HG03025 (cell line): ENCODE data around the gene LMX1A.

Experiments
- ATAC-seq: cut with Tn5 transposase; IDR thresholded peaks from one replicate; pipeline ENCODE4 v1.9.1; 2021; ENCODE audit warnings: mild to moderate bottlenecking, moderate library complexity; ENCODE audit not compliant: unreplicated experiment, low FRiP score

Gene LMX1A

DNA sequence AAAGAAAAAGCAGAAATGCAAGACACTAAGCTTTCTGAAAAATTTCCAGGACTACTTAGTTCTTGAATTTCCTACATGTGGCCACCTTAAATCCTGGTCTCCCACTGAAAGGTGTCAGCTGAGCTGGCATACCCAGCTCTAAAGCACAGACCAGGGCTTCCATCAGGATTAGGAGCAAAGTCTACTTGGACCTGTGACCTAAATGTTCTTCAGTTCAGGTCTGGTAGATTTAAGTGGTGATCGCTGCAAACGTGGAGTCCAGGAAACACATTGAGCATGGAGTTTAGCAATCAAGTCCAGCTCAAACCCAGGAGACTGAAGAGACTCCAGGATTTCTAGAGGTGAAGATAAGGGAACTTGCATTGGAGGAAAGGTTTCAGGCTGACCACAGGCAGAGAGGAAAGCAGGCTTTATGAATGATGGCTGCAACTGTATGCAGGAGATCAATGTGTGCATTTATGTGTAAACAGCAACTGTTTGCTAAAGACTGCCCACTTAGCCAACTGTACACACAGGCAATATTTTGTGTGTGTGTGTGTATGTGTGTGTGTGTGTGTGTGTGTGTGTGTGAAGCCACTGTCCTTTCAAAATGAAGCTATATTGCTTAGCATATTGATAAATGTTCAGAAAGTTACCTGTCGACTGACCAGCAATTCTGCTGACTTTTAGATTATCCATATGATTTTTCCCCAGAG, 75.2 kb downstream of the LMX1A start:
- no peak for ATAC-seq

- no peak for ATAC-seq
Measured at GRCh38 chr1:165279882-165280281, 76.6 kb downstream of the LMX1A start.

DNA sequence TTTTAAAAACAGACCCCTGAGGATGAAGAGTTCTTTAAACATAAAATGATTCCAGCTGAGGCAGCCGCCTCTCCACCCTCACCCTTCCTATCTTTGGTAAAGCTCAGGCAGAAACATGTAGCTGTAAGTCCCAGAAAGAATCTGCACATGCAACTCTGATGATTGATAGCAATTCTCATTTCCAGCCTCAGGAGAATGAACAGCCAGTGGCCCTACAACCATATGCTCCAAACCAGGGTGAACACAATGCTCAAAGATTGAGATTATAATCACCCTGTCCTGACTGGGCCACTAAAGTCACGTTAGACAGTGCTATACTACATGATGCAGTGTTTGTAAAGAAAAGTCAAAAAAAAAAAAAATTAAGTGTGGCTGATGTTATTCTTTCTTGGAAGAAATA, 80.2 kb downstream of the LMX1A start:
- ATAC-seq: no peak

DNA sequence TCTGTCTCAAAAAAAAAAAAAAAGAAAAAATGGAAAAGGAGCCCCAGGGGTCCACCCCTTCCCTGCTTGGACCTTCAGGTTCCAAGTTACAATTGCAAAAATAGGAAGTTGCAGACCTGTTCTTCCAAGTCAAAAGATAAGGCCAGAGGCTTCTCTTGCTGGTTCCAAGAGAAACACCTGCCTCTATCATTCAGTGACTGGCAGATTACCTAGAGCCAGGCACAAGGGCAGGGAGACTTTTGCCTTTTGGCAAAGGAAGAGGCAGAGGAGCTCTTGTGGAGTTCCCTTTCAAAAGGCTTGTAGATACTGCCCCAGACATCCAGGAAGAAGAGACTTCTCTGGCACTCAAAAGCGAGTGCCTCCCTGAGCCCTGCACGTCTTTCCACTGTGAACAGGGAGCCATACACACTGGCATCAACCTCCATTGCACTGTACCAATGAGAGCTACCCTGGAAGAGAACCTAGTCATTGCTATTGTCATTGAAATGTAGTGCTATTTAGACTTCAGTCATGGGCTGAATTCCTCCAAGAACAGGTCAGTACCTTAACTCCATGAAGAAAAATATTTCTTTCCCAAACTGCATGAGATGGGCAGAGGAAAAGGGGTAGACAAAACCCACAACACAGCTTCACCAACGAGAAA, 91.2 kb downstream of the LMX1A start:
- ATAC-seq: no peak

GRCh38 chr1:165259706-165260428, 96.6 kb downstream of the LMX1A start:
- ATAC-seq: no peak

- ATAC-seq: no peak
Measured at GRCh38 chr1:165259236-165259635, 97.3 kb downstream of the LMX1A start.

- ATAC-seq: no peak
Measured at GRCh38 chr1:165257969-165258459, 98.5 kb downstream of the LMX1A start.

DNA sequence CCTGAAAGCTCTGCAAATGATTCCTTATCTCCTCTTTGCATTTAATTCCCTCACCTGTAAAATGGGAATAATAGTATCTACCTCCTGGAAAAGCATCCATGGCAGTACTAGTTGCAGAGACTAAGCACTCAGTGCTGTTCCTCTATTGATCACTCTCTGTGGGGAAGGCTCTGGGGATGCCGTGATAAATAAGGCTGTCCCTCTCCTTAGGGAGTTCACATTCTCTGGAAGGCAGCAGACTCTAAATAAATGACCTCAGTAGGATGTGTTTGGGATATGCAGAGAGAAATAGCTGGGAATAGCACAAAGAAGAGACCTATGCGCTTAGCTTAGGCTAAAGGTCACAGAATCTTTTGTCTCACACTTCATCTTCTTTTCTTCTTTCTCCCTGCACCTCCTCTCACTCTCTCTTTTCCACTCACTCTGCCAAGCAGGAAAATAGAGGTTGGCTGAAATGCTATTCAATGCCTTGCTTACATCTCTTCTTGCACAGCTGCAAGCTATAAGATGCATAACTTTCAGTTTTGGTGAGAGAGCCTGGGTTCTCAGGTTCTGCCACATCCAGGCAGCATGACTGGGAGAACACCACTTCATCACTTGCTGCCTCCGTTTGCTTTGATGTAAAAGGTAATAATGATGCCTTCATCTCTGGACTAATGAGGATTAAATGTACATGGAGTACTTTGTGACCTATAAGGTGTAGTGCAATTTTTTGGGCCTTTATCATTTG, 101.5 kb downstream of the LMX1A start:
- no peak for ATAC-seq

GRCh38 chr1:165254376-165254775, 102.1 kb downstream of the LMX1A start:
- ATAC-seq: no peak

- ATAC-seq: no peak
Measured at GRCh38 chr1:165253818-165254254, 102.7 kb downstream of the LMX1A start.

- ATAC-seq: no peak
Measured at GRCh38 chr1:165248969-165249571, 107.4 kb downstream of the LMX1A start.

DNA sequence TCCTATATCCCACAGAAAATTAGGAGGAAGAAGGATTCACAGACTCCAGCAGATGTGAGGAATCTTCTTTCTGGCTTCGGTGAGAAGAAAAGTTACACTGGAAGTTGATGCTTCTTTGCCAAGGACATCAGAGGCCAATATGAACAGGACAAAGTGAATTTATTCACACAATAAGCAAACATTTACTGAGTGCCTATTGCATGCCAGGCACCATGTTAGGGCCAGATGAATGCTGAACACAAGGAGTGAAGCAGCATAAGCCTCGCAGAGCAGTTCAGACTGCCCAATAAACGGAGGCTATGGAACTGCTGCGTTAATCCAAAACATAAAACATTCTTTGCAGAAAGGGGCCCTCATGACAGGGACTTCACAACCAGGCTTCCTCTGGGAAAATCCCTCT, 114.6 kb downstream of the LMX1A start:
- no peak for ATAC-seq

- ATAC-seq: no peak
Measured at GRCh38 chr1:165241321-165241720, 115.2 kb downstream of the LMX1A start.

GRCh38 chr1:165240492-165240891, 116.0 kb downstream of the LMX1A start:
- no peak for ATAC-seq

DNA sequence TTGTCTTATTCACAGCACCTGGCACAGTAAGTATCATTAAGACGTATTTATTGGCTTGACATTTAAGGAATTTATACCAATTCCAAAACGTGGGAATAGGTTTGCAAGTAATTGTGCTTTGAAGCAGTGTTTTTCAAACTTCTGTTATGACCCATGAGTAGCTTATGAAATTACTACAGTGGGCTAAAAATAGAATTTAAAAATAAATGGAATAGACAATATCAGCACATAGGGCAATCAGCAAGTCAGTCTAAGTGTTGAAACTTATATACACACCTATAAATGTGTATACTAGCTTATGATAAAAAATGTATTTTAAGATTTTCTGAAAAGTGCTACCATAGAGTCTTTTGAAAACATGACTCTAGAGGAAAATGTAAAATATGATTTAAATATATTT, 116.6 kb downstream of the LMX1A start:
- ATAC-seq: no peak

- no peak for ATAC-seq
Measured at GRCh38 chr1:165235777-165236291, 120.7 kb downstream of the LMX1A start.

GRCh38 chr1:165235155-165235776, 121.2 kb downstream of the LMX1A start:
- ATAC-seq: no peak

GRCh38 chr1:165234149-165234548, 122.4 kb downstream of the LMX1A start:
- ATAC-seq: no peak

- no peak for ATAC-seq
Measured at GRCh38 chr1:165228676-165229075, 127.8 kb downstream of the LMX1A start.
